DMS153 treated with DMSO at 0.1 percent for 48 hours (cell line): ENCODE measurements around the gene TMEM116.

Experiments used
- DNase-seq: peaks from one replicate; lab custom pipeline; 2025; ENCODE audit not compliant: unreplicated experiment; lab: John Stamatoyannopoulos, UW

Gene TMEM116

GRCh38 chr12:111905502-111905901 is 107.5 kb downstream of the TMEM116 start:
- no peak for DNase-seq

- DNase-seq = no peak
Measured at GRCh38 chr12:111904446-111904975, 108.5 kb downstream of the TMEM116 start.

GRCh38 chr12:111901182-111901581 is 111.8 kb downstream of the TMEM116 start:
- no peak for DNase-seq

DNA sequence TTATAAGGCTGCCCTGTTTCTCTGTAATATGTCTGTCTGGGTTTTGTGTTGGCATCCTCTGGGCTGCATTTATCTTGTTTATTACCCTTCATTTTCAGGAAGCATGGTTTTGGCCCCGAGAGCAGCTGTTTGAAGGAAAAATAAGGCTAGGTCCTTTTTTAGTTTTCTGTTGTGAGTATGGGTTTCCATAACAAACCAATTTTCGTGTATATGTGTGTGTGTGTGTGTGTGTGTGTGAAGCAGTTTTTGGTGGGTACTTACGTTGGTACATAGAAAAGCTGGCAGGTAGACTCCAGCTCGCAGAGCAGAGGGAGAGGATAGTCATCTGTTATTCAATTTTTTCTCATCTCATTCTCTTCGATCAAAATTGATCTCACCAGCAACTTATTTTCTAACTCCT is 118.4 kb downstream of the TMEM116 start:
- DNase-seq = no peak

DNA sequence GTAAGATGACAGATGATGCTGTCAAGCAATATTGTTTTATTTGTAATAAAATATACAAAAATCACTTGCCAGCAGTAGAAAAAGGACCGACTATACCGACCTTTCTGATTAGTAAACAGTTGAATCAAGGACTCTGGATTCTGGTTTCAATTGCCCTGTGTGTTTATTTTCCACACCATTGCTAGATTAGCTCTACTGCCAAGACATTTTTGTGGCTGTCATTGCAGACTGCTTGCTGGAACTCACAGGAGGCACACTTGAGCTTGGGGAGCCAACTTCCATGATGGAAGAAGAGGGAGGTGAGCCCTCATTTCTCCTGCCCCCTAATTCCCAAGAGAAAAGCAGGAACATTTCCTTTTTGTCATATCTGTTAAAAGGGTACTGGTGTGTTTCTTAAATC is 119.7 kb downstream of the TMEM116 start:
- no peak for DNase-seq

DNA sequence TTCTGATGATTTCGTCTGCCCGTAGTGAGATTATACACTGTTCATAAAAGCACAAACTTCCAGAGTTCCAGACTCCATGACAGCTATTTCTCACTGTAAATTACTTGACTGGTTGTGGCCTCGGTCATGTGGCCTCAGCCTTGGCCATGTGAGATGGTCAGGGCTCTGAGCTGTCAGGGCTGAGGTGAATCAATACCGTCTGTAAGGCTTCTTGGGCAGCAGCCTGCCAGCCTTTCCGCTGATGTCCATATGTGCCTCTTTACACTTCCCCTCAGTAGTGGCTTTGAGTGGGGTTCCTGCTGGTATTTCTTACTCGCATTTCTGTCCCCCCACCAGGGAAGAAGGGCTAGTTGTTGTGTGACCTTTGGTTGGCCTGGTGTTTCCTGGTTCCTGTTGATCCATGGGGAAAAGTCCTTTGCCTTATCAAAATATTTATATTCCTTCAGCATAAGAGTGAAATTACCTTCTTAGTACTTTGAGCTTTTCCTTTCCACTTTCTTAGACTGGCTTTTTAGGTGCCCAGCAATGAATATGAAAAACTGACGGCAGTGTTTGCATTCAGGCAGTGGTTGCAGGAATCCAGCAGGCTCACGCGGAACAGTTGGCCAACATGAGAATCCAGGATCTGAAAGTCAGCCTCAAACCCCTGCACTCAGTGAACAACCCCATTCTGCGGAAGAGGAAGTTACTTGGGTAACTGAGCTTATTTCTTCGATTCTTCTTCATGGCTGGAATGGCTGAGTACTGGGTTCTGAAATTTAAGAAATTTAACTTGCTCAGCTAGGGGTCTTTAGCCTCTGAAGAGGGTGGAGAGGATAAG is 124.8 kb downstream of the TMEM116 start:
- no peak for DNase-seq

DNA sequence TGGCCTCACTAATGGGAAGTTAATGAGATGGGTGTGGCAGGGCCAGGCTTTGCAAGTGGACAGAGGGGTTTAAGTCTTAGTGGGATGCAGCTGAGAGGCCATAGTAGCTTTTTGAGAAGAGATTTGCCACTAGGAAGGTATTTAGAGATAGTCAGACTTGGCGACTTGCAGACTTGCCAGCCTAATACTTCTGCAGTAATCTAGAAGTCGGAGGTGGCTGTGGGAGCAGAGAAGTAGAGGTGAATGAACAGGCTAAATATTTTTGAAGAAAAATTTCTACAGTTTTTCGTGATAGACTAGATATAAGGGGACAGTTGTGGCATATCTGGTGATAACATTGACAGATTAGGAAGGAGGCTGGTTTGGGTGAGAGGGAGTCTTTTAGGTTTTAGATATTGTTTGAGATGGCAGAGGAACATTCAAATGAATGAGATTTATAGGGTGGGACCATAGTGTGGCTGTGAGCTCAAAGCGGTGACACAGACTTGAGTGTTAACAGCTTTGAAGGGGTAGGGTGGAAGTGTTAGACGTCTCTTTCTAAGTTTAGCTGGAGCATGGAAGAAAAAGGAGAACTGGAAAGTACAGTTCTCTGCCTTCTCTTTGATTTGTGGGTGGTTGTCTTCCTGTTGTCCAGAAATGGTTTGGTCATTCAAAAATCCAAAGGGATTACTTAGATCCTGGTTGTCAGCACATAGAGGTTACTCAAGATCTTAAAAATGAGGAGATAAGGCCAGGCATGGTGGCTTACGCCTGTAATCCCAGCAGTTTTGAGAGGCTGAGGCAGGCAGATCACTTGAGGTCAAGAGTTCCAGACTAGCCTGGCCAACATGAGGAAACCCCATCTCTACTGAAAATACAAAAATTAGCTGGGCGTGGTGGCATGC is 126.1 kb downstream of the TMEM116 start:
- DNase-seq = no peak

GRCh38 chr12:111881716-111882115 is 131.2 kb downstream of the TMEM116 start:
- no peak for DNase-seq
